Transverse colon (tissue), 4 donors: ENCODE results near the gene PIP5K1B.

Experiments used
- CTCF ChIP-seq, 5 experiments: fragments of 200-600 bp in 3 of 5; fragments of 450-650 bp in 2 of 5; sonication (generic) in 3 of 5; IDR thresholded peaks; 1 replicate in 2 of 5; 2 replicates in 3 of 5; pipeline ENCODE4 v1.5.1; 2016 to 2017; ENCODE audit warnings: antibody characterized with exemption in 5 of 5, inconsistent platforms in 3 of 5, mild to moderate bottlenecking in 2 of 5, moderate library complexity in 1 of 5
- EP300 ChIP-seq: sonication (generic); formaldehyde crosslinking; IDR thresholded peaks from one replicate; pipeline ENCODE4 v1.6.1; 2017; ENCODE audit warnings: antibody characterized with exemption, low read depth
- POLR2A ChIP-seq: fragments of 450-650 bp; IDR thresholded peaks from one replicate; pipeline ENCODE4 v1.6.1; 2016; ENCODE audit warnings: antibody characterized with exemption, mild to moderate bottlenecking, moderate library complexity
- POLR2AphosphoS5 ChIP-seq, 3 donors: sonication (generic); formaldehyde crosslinking; IDR thresholded peaks; one replicate each; pipeline ENCODE4 v1.6.1; 2016; ENCODE audit warnings: antibody characterized with exemption in 3 of 3

DNA sequence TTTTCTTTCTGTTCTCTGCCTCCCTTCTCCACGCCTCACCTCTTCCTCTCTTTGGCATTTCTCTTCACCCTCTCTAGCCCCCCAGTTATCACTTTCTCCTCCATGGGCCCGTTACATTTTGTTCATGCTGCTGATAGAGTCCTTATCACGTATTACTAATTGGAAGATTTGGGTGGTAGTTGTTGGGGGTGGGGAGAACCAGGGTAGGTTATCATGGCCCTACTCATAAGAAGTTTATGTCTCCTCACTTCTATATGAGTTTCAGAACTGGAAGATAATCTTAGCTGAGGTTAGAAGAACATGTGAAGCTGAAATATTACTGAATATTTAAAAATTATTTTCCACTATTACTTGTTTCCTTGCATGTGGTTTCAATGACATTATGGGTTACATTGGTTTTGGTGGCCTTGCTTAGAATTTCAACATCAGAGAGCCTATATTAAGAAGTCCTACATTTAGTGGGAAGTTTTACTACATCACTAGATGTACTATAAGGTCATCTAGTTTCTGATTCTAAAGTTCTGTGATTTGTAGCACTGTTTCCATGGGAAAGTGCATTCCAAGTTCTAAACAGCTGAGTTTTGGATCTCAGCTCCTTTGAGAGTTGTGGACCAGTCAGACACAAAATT is 36.8 kb downstream of the PIP5K1B start:
- TF ChIP-seq EP300 (no peak), CTCF (IDR thresholded peaks at IDR 0.05) (no peak), POLR2A (no peak), POLR2AphosphoS5 (IDR thresholded peaks at IDR 0.05) (no peak)
